K562 (cell line): ENCODE data around the gene ZMIZ1. TPM values are rescaled to one million over a fixed set of nuclear protein-coding genes. Genes with fewer than 3 reads are reported as not detected.
A peak's percentile ranks its signal among the peaks of the same experiment; 100 is the strongest.

Source experiments
- ARID1B ChIP-seq: fragments of 450-650 bp; IDR thresholded peaks from 2 replicates; pipeline ENCODE4 v1.6.1; 2016; ENCODE audit warnings: antibody characterized with exemption, mild to moderate bottlenecking, inconsistent platforms
- CTCF ChIP-seq, 3 experiments: IDR thresholded peaks in 2 of 3; conservative IDR thresholded peaks in 1 of 3; 2 replicates each; pipeline ENCODE4 v1.5.1; 2011 to 2012; ENCODE audit warnings: low read length in 3 of 3, mild to moderate bottlenecking in 3 of 3, control low read depth in 2 of 3, improper control_type of control experiment in 1 of 3, inconsistent platforms in 1 of 3, low read depth in 1 of 3, mixed read lengths in 1 of 3, moderate library complexity in 1 of 3; ENCODE audit not compliant: insufficient read depth in 2 of 3
- DLX4 ChIP-seq: fragments of 250-450 bp; sonication (Bioruptor Pico); IDR thresholded peaks from 2 replicates; pipeline ENCODE4 v1.6.1; 2021; ENCODE audit warnings: mild to moderate bottlenecking
- EHMT2 ChIP-seq: fragments of 450-650 bp; IDR thresholded peaks from 2 replicates; pipeline ENCODE4 v1.6.1; 2018; ENCODE audit warnings: antibody characterized with exemption
- HMGXB4 ChIP-seq: sonication (generic); formaldehyde crosslinking; IDR thresholded peaks from 2 replicates; pipeline ENCODE4 v1.8.1; 2023; ENCODE audit warnings: mild to moderate bottlenecking, missing genetic modification reagents
- PBX2 ChIP-seq, 2 experiments: IDR thresholded peaks in 1 of 2; conservative IDR thresholded peaks in 1 of 2; 2 replicates each; pipeline ENCODE4 v1.6.1; 2016; ENCODE audit warnings: low read depth in 2 of 2, mild to moderate bottlenecking in 1 of 2, missing compliant biosample characterization in 1 of 2, missing genetic modification characterization in 1 of 2, moderate library complexity in 1 of 2
- PHF20 ChIP-seq: fragments of 450-650 bp; IDR thresholded peaks from 2 replicates; pipeline ENCODE4 v1.6.1; 2018; ENCODE audit not compliant: partially characterized antibody
- ZNF124 ChIP-seq: sonication (generic); formaldehyde crosslinking; IDR thresholded peaks from 2 replicates; pipeline ENCODE4 v1.8.1; 2022; ENCODE audit warnings: missing genetic modification reagents
- polyA plus RNA-seq, 8 experiments: library from polyadenylated mRNA; depleted of rRNA in 4 of 8; stranded (reverse) in 5 of 8; unstranded in 3 of 8; fragments of >200 nt; fragmentation: Nextera tagmentation in 2 of 8; fragmentation: Illumina TruSeq in 1 of 8; extraction: Ambion mirVana in 2 of 8; extraction: Trizol in 1 of 8; gene quantifications; 2 replicates each; pipeline versions ENCODE4 v1.2.1 to v1.2.3, GENCODE V29; 2011 to 2014; ENCODE audit warnings: inconsistent platforms in 1 of 8, missing spikeins in 1 of 8
- total RNA-seq, 7 experiments: library from RNA; depleted of rRNA in 6 of 7; stranded (reverse); fragments of >200 nt in 6 of 7; fragmentation: Illumina TruSeq in 2 of 7; extraction: Trizol in 2 of 7; gene quantifications; 2 replicates each; pipeline versions ENCODE4 v1.2.1 to v1.2.3, GENCODE V29; 2011 to 2021; ENCODE audit warnings: low replicate concordance in 1 of 7
- TF ChIP-seq, protein P1 (sequence below): fragments of 450-650 bp; conservative IDR thresholded peaks from 2 replicates; pipeline ENCODE4 v1.6.1; 2016; ENCODE audit warnings: missing genetic modification characterization, low read depth, mild to moderate bottlenecking, control low read depth, missing compliant biosample characterization

The ZMIZ1 gene
- total and polyA plus RNA-seq, 9 of the 15 experiments (the other 6 are each of a cell fraction or from before 2014, with no cell fraction given), result 1.0 to 37.3 (median 4.3) TPM

DNA sequence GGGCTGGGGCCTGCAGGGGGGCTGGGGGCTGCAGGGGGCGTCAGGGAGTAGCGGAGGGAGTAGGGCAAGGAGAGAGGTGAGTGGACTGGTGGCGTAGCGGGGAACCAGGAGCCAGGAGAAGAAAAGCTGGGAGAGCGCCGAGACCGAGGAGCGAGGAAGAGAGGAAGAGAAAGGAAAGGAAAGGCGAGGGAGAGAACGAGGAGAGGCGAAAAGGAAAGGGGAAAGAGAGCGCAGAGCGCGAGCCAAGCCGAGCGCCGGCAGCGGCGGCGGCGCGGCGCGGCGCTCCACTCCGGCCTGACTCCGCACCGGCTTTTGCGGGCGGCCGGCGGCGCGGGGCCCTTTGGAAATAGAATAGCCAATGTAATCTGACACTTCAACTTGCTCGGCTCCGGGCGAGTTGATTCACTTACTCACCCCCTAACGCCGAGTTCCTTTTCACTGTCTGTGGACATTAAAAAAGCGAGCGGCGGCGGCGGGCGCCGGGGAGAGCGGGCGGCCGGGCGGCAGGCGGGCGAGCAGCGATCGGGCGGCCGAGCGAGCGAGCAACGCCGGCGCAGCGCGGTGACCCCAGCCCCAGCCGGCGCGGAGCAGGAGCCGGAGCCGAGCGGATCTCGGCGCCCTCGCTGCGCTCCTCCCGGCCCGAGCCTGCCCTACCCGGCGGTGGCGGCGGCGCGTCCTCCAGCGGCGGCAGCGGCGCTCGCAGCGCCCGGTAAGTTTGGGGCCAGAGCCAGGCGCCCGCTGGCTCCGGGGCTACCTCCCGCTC is at the start of gene ZMIZ1 (continued):
- no peak for TF ChIP-seq PBX2 (CRISPR knock-in tag; IDR thresholded peaks at IDR 0.05; ENCODE audit: low read depth)
- TF ChIP-seq PBX2 (tag; conservative IDR thresholded peaks at IDR 0.05; ENCODE audit: low read depth), result no peak
- TF ChIP-seq PHF20, result peak; percentile 50
- TF ChIP-seq HMGXB4 (CRISPR knock-in tag), result no peak
- TF ChIP-seq EHMT2, result no peak
- TF ChIP-seq ARID1B, result no peak; the same call in 1 of the 2 replicates
- no peak for TF ChIP-seq DLX4
- peak in 2 of 3 experiments; percentile 55 to 83; a peak in 4 of 6 replicates for TF ChIP-seq CTCF (IDR thresholded peaks at IDR 0.05 in 2 of 3, conservative IDR thresholded peaks at IDR 0.05 in 1 of 3; ENCODE audit: insufficient read depth in 2 of 3, low read depth in 1 of 3, low read length in 3 of 3)
- no peak for TF ChIP-seq ZNF124 (CRISPR knock-in tag)
- TF ChIP-seq, protein P1, sequence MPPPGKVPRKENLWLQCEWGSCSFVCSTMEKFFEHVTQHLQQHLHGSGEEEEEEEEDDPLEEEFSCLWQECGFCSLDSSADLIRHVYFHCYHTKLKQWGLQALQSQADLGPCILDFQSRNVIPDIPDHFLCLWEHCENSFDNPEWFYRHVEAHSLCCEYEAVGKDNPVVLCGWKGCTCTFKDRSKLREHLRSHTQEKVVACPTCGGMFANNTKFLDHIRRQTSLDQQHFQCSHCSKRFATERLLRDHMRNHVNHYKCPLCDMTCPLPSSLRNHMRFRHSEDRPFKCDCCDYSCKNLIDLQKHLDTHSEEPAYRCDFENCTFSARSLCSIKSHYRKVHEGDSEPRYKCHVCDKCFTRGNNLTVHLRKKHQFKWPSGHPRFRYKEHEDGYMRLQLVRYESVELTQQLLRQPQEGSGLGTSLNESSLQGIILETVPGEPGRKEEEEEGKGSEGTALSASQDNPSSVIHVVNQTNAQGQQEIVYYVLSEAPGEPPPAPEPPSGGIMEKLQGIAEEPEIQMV (tag), result no peak
